K562 (cell line): ENCODE data around the gene ACSM5. TPM values are rescaled to one million over a fixed set of nuclear protein-coding genes. Genes with fewer than 3 reads are reported as not detected.

Experiments
- ATAC-seq: fragments of 200-7000 bp; cut with Tn5 transposase; 3 replicates; pipeline ENCODE4 v1.9.1; 2020; ENCODE audit warnings: moderate library complexity
- BruUV-seq: library from RNA; stranded (reverse); fragments of 400-500 nt; replicated peaks from 2 replicates; lab custom pipeline; 2021; lab: Mats Ljungman, UMichigan
- CTCF ChIA-PET: fragments of 300-600 bp; formaldehyde crosslinking; extraction: SDS; loops from one replicate; lab custom pipeline; 2021; ENCODE audit warnings: low intra/inter-chr PET ratio; lab: Yijun Ruan, JAX
- POLR2A ChIA-PET: fragments of 300-600, 350-650 bp; sonication (Branson Sonifier 250); formaldehyde crosslinking; extraction: SDS; loops from one replicate; lab custom pipeline; 2021; ENCODE audit warnings: antibody characterized with exemption, inconsistent platforms; lab: Yijun Ruan, JAX
- DNase-seq, 4 experiments: peaks; one replicate each; pipeline versions ENCODE4 v3.0.0 to v3.0.0-alpha.2; 2011 to 2018; ENCODE audit warnings: low spot score in 3 of 4, mixed read lengths in 3 of 4; ENCODE audit errors: extremely low read depth in 1 of 4
- FAIRE-seq: peaks from 2 replicates; lab custom pipeline; 2011; peaks lifted over from hg19 to GRCh38; lab: Jason Lieb, UNC
- H2AFZ ChIP-seq: 2 replicates; pipeline ENCODE4 v1.6.0; 2011; ENCODE audit warnings: low read depth, low read length, control low read depth, inconsistent platforms
- H3K27ac ChIP-seq: fragments of 200-600 bp; 3 replicates; pipeline ENCODE4 v1.8.0; 2011; ENCODE audit warnings: low read depth, mild to moderate bottlenecking, control low read depth, inconsistent platforms, low read length, moderate library complexity, mixed read lengths; ENCODE audit errors: extremely low read depth
- H3K27me3 ChIP-seq, 2 experiments: fragments of 300-600 bp in 1 of 2; 2 replicates in 1 of 2; 3 replicates in 1 of 2; pipeline versions ENCODE4 v1.6.0 to v1.8.0; 2011; ENCODE audit warnings: inconsistent platforms in 2 of 2, low read length in 2 of 2, mild to moderate bottlenecking in 1 of 2, mixed read lengths in 1 of 2, moderate library complexity in 1 of 2; ENCODE audit not compliant: control insufficient read depth in 2 of 2, insufficient read depth in 2 of 2
- H3K36me3 ChIP-seq: fragments of 300-600 bp; 3 replicates; pipeline ENCODE4 v1.8.0; 2011; ENCODE audit warnings: mild to moderate bottlenecking, low read length, inconsistent platforms; ENCODE audit not compliant: control insufficient read depth, insufficient read depth
- H3K4me1 ChIP-seq, 2 experiments: fragments of 200-600 bp in 1 of 2; replicated peaks in 1 of 2; 2 replicates in 1 of 2; 3 replicates in 1 of 2; pipeline versions ENCODE4 v1.5.1 to v1.8.0; 2011; ENCODE audit warnings: inconsistent platforms in 2 of 2, low read length in 2 of 2, mild to moderate bottlenecking in 1 of 2, mixed read lengths in 1 of 2, moderate library complexity in 1 of 2; ENCODE audit not compliant: control insufficient read depth in 2 of 2, insufficient read depth in 2 of 2
- H3K4me2 ChIP-seq: 2 replicates; pipeline ENCODE4 v1.6.1; 2011; ENCODE audit warnings: low read length, control low read depth, inconsistent platforms, mixed read lengths; ENCODE audit not compliant: insufficient read depth
- H3K4me3 ChIP-seq: fragments of 200-600 bp; sonication (generic), shearing (Covaris generic); 2 replicates; pipeline ENCODE4 v1.5.1; 2016; ENCODE audit warnings: control low read depth, inconsistent platforms
- H3K79me2 ChIP-seq: fragments of 200-600 bp; 3 replicates; pipeline ENCODE4 v1.8.0; 2011; ENCODE audit warnings: low read length, inconsistent platforms; ENCODE audit not compliant: control insufficient read depth, insufficient read depth
- H3K9ac ChIP-seq, 2 experiments: 2 replicates each; pipeline versions ENCODE4 v1.6.0 to v1.6.1; 2011; ENCODE audit warnings: low read depth in 2 of 2, low read length in 2 of 2, control low read depth in 1 of 2, inconsistent platforms in 1 of 2, mild to moderate bottlenecking in 1 of 2, mixed read lengths in 1 of 2; ENCODE audit not compliant: insufficient read depth in 1 of 2
- H3K9me1 ChIP-seq: one replicate; pipeline ENCODE4 v1.6.0; 2011; ENCODE audit warnings: inconsistent platforms, mild to moderate bottlenecking, low read length, moderate library complexity; ENCODE audit not compliant: control insufficient read depth, insufficient read depth
- H3K9me3 ChIP-seq: replicated peaks from 2 replicates; pipeline ENCODE4 v1.5.1; 2011; ENCODE audit warnings: low read depth, low read length, inconsistent platforms; ENCODE audit not compliant: control insufficient read depth, insufficient read depth
- H4K20me1 ChIP-seq: replicated peaks from 2 replicates; pipeline ENCODE4 v1.6.1; 2011; ENCODE audit warnings: low read length, inconsistent platforms, mixed read lengths; ENCODE audit not compliant: control insufficient read depth, insufficient read depth
- ARID3A ChIP-seq: IDR thresholded peaks from 2 replicates; pipeline ENCODE4 v1.6.1; 2012; ENCODE audit warnings: low read depth, low read length, improper control_type of control experiment, borderline replicate concordance
- ATF1 ChIP-seq, 2 experiments: fragments of 450-650 bp in 1 of 2; IDR thresholded peaks; 2 replicates each; pipeline ENCODE4 v1.6.1; 2016; ENCODE audit warnings: missing compliant biosample characterization in 1 of 2, missing genetic modification characterization in 1 of 2
- ETV5 ChIP-seq: sonication (generic); formaldehyde crosslinking; IDR thresholded peaks from 2 replicates; pipeline ENCODE4 v1.4.0; 2020; ENCODE audit warnings: low read depth, mild to moderate bottlenecking, missing genetic modification reagents
- HDAC6 ChIP-seq: IDR thresholded peaks from 2 replicates; pipeline ENCODE4 v1.6.1; 2012; ENCODE audit warnings: low read depth, mild to moderate bottlenecking, control low read depth, inconsistent platforms, low read length, moderate library complexity
- HNRNPLL ChIP-seq: fragments of 200-400 bp; formaldehyde crosslinking; IDR thresholded peaks from 2 replicates; pipeline ENCODE4 v1.6.1; 2017; ENCODE audit warnings: low read length, low read depth, mild to moderate bottlenecking; ENCODE audit not compliant: poor library complexity, severe bottlenecking
- PCBP1 ChIP-seq: fragments of 200-400 bp; formaldehyde crosslinking; IDR thresholded peaks from 2 replicates; pipeline ENCODE4 v1.6.1; 2018; ENCODE audit warnings: mild to moderate bottlenecking, low read depth, low read length; ENCODE audit not compliant: poor library complexity, severe bottlenecking
- RBM14 ChIP-seq: fragments of 200-400 bp; formaldehyde crosslinking; IDR thresholded peaks from 2 replicates; pipeline ENCODE4 v1.6.1; 2018; ENCODE audit warnings: low read depth, mild to moderate bottlenecking, low read length, moderate library complexity, borderline replicate concordance; ENCODE audit not compliant: insufficient read depth
- ZNF174 ChIP-seq: fragments of 250-450 bp; sonication (Bioruptor Pico); IDR thresholded peaks from 2 replicates; pipeline ENCODE4 v1.4.0; 2020; ENCODE audit warnings: mild to moderate bottlenecking
- ZNF589 ChIP-seq: fragments of 200-800 bp; sonication (Bioruptor generic); IDR thresholded peaks from 2 replicates; pipeline ENCODE4 v1.6.1; 2016; ENCODE audit warnings: low read depth, missing genetic modification characterization, missing compliant biosample characterization
- WGBS: fragments of 100-300 bp; shearing (Covaris generic); methylation state at CpG from one replicate; pipeline ENCODE4 v1.1.6; 2016; ENCODE audit warnings: low coverage, mixed read lengths; ENCODE audit not compliant: insufficient coverage; ENCODE audit errors: missing lambda C conversion rate; 5-methylcytosine and 5-hydroxymethylcytosine counted together
- in situ Hi-C: fragments of 300-500 bp; cut with MboI; formaldehyde crosslinking; loops from 4 replicates; pipeline ENCODE4 v1.15.0; 2018; ENCODE audit warnings: inconsistent platforms, mixed read lengths
- intact Hi-C: fragments of 100-400 bp; cut with micrococcal nuclease; formaldehyde crosslinking; loops from 2 replicates; pipeline ENCODE4 v1.14.2; 2022
- polyA plus RNA-seq, 8 experiments: library from polyadenylated mRNA; depleted of rRNA in 4 of 8; stranded (reverse) in 5 of 8; unstranded in 3 of 8; fragments of >200 nt; fragmentation: Nextera tagmentation in 2 of 8; fragmentation: Illumina TruSeq in 1 of 8; extraction: Ambion mirVana in 2 of 8; extraction: Trizol in 1 of 8; gene quantifications; 2 replicates each; pipeline versions ENCODE4 v1.2.1 to v1.2.3, GENCODE V29; 2011 to 2014; ENCODE audit warnings: inconsistent platforms in 1 of 8, missing spikeins in 1 of 8
- total RNA-seq, 7 experiments: library from RNA; depleted of rRNA in 6 of 7; stranded (reverse); fragments of >200 nt in 6 of 7; fragmentation: Illumina TruSeq in 2 of 7; extraction: Trizol in 2 of 7; gene quantifications; 2 replicates each; pipeline versions ENCODE4 v1.2.1 to v1.2.3, GENCODE V29; 2011 to 2021; ENCODE audit warnings: low replicate concordance in 1 of 7
- TF ChIP-seq, protein P1 (sequence below): fragments of 450-650 bp; formaldehyde crosslinking; IDR thresholded peaks from 2 replicates; pipeline ENCODE4 v1.4.0; 2020; ENCODE audit warnings: mild to moderate bottlenecking, moderate library complexity
- TF ChIP-seq, protein P2 (sequence below): fragments of 250-450 bp; sonication (Bioruptor Pico); IDR thresholded peaks from 2 replicates; pipeline ENCODE4 v1.9.0; 2021; ENCODE audit warnings: mild to moderate bottlenecking

Gene ACSM5
- total and polyA plus RNA-seq, 9 of the 15 experiments (the other 6 are each of a cell fraction or from before 2014, with no cell fraction given): not detected

- Histone ChIP-seq H4K20me1 (no peaks in the 10 kb centered on the region), H3K36me3 (no peaks in the 10 kb centered on the region), H2AFZ (no peak overlapping the region), H3K4me3 (no peak overlapping the region), H3K4me2 (no peak overlapping the region), H3K9ac (no peak overlapping the region), H3K9me1 (no peaks in the 10 kb centered on the region), H3K27me3 (0 out of 5 replicates have a peak, but pooled peaks cover 0 to 6% of the 10 kb centered on the region in 2 experiments), H3K9me3 (no peaks in the 10 kb centered on the region), H3K79me2 (no peaks in the 10 kb centered on the region), H3K27ac (no peak overlapping the region), H3K4me1 (no peaks in the 10 kb centered on the region)
- BruUV-seq: no TSS peak
- FAIRE-seq (no peak), DNase-seq (no peak), ATAC-seq (no peak)
- 2% methylated on average over 5 of the region's 5 CpGs for WGBS
- intact Hi-C loops: no loop called here
- in situ Hi-C loops: no loop called here
- ChIA-PET CTCF (no interaction called here), POLR2A (interaction anchor here (0.5 to 0.7 kb wide), 2 partner anchors 135 to 1940 kb away, joined by 3 to 4 read pairs; no protein-coding TSS in a partner anchor)
- TF ChIP-seq, protein P1, sequence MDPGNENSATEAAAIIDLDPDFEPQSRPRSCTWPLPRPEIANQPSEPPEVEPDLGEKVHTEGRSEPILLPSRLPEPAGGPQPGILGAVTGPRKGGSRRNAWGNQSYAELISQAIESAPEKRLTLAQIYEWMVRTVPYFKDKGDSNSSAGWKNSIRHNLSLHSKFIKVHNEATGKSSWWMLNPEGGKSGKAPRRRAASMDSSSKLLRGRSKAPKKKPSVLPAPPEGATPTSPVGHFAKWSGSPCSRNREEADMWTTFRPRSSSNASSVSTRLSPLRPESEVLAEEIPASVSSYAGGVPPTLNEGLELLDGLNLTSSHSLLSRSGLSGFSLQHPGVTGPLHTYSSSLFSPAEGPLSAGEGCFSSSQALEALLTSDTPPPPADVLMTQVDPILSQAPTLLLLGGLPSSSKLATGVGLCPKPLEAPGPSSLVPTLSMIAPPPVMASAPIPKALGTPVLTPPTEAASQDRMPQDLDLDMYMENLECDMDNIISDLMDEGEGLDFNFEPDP (CRISPR knock-in tag): no peak
- no peak for TF ChIP-seq HNRNPLL
- no peak for TF ChIP-seq ZNF174 (CRISPR knock-in tag)
- TF ChIP-seq ZNF589 (CRISPR knock-in tag): no peak
- no peak for TF ChIP-seq PCBP1
- TF ChIP-seq ETV5 (CRISPR knock-in tag): no peak
- TF ChIP-seq HDAC6: no peak
- no peak for TF ChIP-seq RBM14
- no peak for TF ChIP-seq ARID3A
- no peak for TF ChIP-seq ATF1 (CRISPR knock-in tag; IDR thresholded peaks at IDR 0.05)
- no peak for TF ChIP-seq ATF1 (tag; IDR thresholded peaks at IDR 0.05)
- TF ChIP-seq, protein P2, sequence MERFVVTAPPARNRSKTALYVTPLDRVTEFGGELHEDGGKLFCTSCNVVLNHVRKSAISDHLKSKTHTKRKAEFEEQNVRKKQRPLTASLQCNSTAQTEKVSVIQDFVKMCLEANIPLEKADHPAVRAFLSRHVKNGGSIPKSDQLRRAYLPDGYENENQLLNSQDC: no peak
Observed at GRCh38 chr16:20377181-20377580, 32.2 kb upstream of the ACSM5 start.
